Measurements from ENCODE around the gene G2E3. TPM values are rescaled to one million over a fixed set of nuclear protein-coding genes. Genes with fewer than 3 reads are reported as not detected.
A peak's percentile ranks its signal among the peaks of the same experiment; 100 is the strongest.

Gene G2E3
- total and polyA plus RNA-seq, 2 of the 13 experiments (the other 11 are each of a cell fraction or from before 2014, with no cell fraction given): 22.8 to 63.0 TPM

GRCh38 chr14:30553311-30553989 lies 5.5 kb upstream of the G2E3 start:
- Histone ChIP-seq H3K9me3 (ENCODE audit: low read length) (no peaks in the 10 kb centered on the region), H3K4me3 (replicated peaks in 1 of 3; ENCODE audit: insufficient read depth in 1 of 3, low read depth in 2 of 3, low read length in 3 of 3) (no peak overlapping the region), H3K27ac (ENCODE audit: extremely low read length, insufficient read depth, low read length) (no peak overlapping the region), H3K4me1 (ENCODE audit: insufficient read depth, low read length) (peaks cover 31% of the 10 kb centered on the region), H3K36me3 (replicated peaks in 1 of 2; ENCODE audit: control insufficient read depth in 1 of 2, insufficient read depth in 2 of 2, low read length in 2 of 2) (no peaks in the 10 kb centered on the region), H3K4me2 (ENCODE audit: low read depth, low read length) (no peak overlapping the region), H3K79me2 (ENCODE audit: insufficient read depth, low read length) (no peaks in the 10 kb centered on the region), H2AFZ (ENCODE audit: low read length) (peak overlapping the region; percentile 1), H3K9ac (ENCODE audit: insufficient read depth, low read depth, low read length) (no peak overlapping the region), H4K20me1 (ENCODE audit: insufficient read depth, low read length) (no peaks in the 10 kb centered on the region), H3K27me3 (ENCODE audit: control insufficient read depth in 1 of 2, insufficient read depth in 2 of 2, low read length in 2 of 2) (peaks cover 0 to 14% of the 10 kb centered on the region in 2 experiments; a peak in 1 of 5 replicates)
- ChIA-PET POLR2A (no interaction called here), CTCF (ENCODE audit: low intra/inter-chr PET ratio, low total read pairs) (no interaction called here)
- BruUV-seq (replicated peaks): no TSS peak
- ATAC-seq (no peak), FAIRE-seq (no peak), DNase-seq (ENCODE audit: low spot score) (no peak)
- intact Hi-C loops (cut with micrococcal nuclease; ENCODE audit: unreplicated experiment): loop anchor here (10.0 kb wide), 1 partner anchor 321 kb away; the partner anchor contains the start of gene COCH
- WGBS (ENCODE audit: low lambda C conversion rate): 54% methylated on average over 3 of the region's 3 CpGs
- in situ Hi-C loops (cut with HindIII; ENCODE audit: extremely low pct_ligation_motif_present, low pct_unique_long_range_greater_than_20kb): no loop called here
- TF ChIP-seq ZNF776 (CRISPR knock-in tag; IDR thresholded peaks at IDR 0.05): no peak
- no peak for TF ChIP-seq HNF1A (IDR thresholded peaks at IDR 0.05; ENCODE audit: low read depth)
- TF ChIP-seq HNF1A (CRISPR knock-in tag; IDR thresholded peaks at IDR 0.05; ENCODE audit: borderline replicate concordance): no peak
- 0 out of 2 replicates have a peak, but pooled peaks have one; percentile 79 for TF ChIP-seq CENPX (CRISPR knock-in tag; IDR thresholded peaks at IDR 0.05)
- TF ChIP-seq IKZF5 (CRISPR knock-in tag; IDR thresholded peaks at IDR 0.05): no peak
